IPS DF 6.9 (cell line): ENCODE measurements around the gene CHN1.

Experiments used
- DNase-seq: peaks from one replicate; pipeline ENCODE4 v3.0.0-alpha.2; 2013; ENCODE audit warnings: low read depth, low spot score
- H3K27ac ChIP-seq: one replicate; pipeline ENCODE4 v1.5.1; 2013; ENCODE audit warnings: low read length, control low read depth
- H3K27me3 ChIP-seq: 2 replicates; pipeline ENCODE4 v1.6.1; 2013; ENCODE audit warnings: mild to moderate bottlenecking, low read length; ENCODE audit not compliant: control insufficient read depth, insufficient read depth
- H3K36me3 ChIP-seq: 2 replicates; pipeline ENCODE4 v1.6.1; 2013; ENCODE audit warnings: low read length; ENCODE audit not compliant: control insufficient read depth, insufficient read depth
- H3K4me1 ChIP-seq: 2 replicates; pipeline ENCODE4 v1.6.1; 2013; ENCODE audit warnings: low read length; ENCODE audit not compliant: control insufficient read depth, insufficient read depth
- H3K4me3 ChIP-seq: 2 replicates; pipeline ENCODE4 v1.5.1; 2013; ENCODE audit warnings: mild to moderate bottlenecking, low read length
- H3K9me3 ChIP-seq: 2 replicates; pipeline ENCODE4 v1.6.1; 2013; ENCODE audit warnings: low read length, inconsistent platforms; ENCODE audit not compliant: control insufficient read depth, insufficient read depth
- WGBS: extraction: QIAGEN DNeasy Blood & Tissue Kit; methylation state at CpG from one replicate; pipeline ENCODE4 v1.1.7; 2013; ENCODE audit warnings: mixed read lengths, missing lambda C conversion rate; ENCODE audit not compliant: insufficient read length, insufficient coverage; 5-methylcytosine and 5-hydroxymethylcytosine counted together

CHN1 gene

GRCh38 chr2:175030380-175031271 is 25.4 kb upstream of the CHN1 start:
- Histone ChIP-seq H3K36me3 (no peaks in the 10 kb centered on the region), H3K4me3 (no peak overlapping the region), H3K9me3 (no peaks in the 10 kb centered on the region), H3K27ac (no peak overlapping the region), H3K27me3 (no peaks in the 10 kb centered on the region), H3K4me1 (0 out of 2 replicates have a peak, but pooled peaks cover 2% of the 10 kb centered on the region)
- no CpG with 5 or more reads among the region's 5 CpGs for WGBS
- peak; percentile 37 for DNase-seq

GRCh38 chr2:175027755-175028154 is 22.6 kb upstream of the CHN1 start:
- DNase-seq, result no peak
- H3K36me3 ChIP-seq, result no peaks in the 10 kb centered on the region
- WGBS, result no CpG with 5 or more reads among the region's 3 CpGs
- H3K27ac ChIP-seq, result no peak overlapping the region
- 0 out of 2 replicates have a peak, but pooled peaks cover 2% of the 10 kb centered on the region for H3K4me1 ChIP-seq
- no peaks in the 10 kb centered on the region for H3K27me3 ChIP-seq
- H3K9me3 ChIP-seq, result no peaks in the 10 kb centered on the region
- H3K4me3 ChIP-seq, result no peak overlapping the region

GRCh38 chr2:175026385-175026784 is 21.2 kb upstream of the CHN1 start:
- DNase-seq, result no peak
- Histone ChIP-seq H3K9me3 (no peaks in the 10 kb centered on the region), H3K4me1 (0 out of 2 replicates have a peak, but pooled peaks cover 2% of the 10 kb centered on the region), H3K27ac (no peak overlapping the region), H3K4me3 (no peak overlapping the region), H3K27me3 (no peaks in the 10 kb centered on the region), H3K36me3 (no peaks in the 10 kb centered on the region)
- no CpG with 5 or more reads among the region's 2 CpGs for WGBS

GRCh38 chr2:175025946-175026345 is 20.8 kb upstream of the CHN1 start:
- Histone ChIP-seq H3K27ac (no peak overlapping the region), H3K36me3 (no peaks in the 10 kb centered on the region), H3K4me1 (0 out of 2 replicates have a peak, but pooled peaks cover 2% of the 10 kb centered on the region), H3K9me3 (no peaks in the 10 kb centered on the region), H3K27me3 (no peaks in the 10 kb centered on the region), H3K4me3 (no peak overlapping the region)
- no peak for DNase-seq
- WGBS, result no CpG with 5 or more reads among the region's 1 CpG

GRCh38 chr2:175025233-175025632 is 20.1 kb upstream of the CHN1 start:
- no peak overlapping the region for H3K27ac ChIP-seq
- H3K36me3 ChIP-seq, result no peaks in the 10 kb centered on the region
- no CpG with 5 or more reads among the region's 3 CpGs for WGBS
- DNase-seq, result no peak
- no peaks in the 10 kb centered on the region for H3K27me3 ChIP-seq
- H3K9me3 ChIP-seq, result no peaks in the 10 kb centered on the region
- H3K4me1 ChIP-seq, result 0 out of 2 replicates have a peak, but pooled peaks cover 2% of the 10 kb centered on the region
- no peak overlapping the region for H3K4me3 ChIP-seq

- Histone ChIP-seq H3K4me1 (no peaks in the 10 kb centered on the region), H3K27ac (no peak overlapping the region), H3K36me3 (no peaks in the 10 kb centered on the region), H3K4me3 (no peak overlapping the region), H3K27me3 (no peaks in the 10 kb centered on the region), H3K9me3 (no peaks in the 10 kb centered on the region)
- DNase-seq, result no peak
- WGBS, result no CpG with 5 or more reads among the region's 3 CpGs
These were observed 17.7 kb upstream of the CHN1 start for GRCh38 chr2:175022923-175023322.

GRCh38 chr2:175019566-175020327 is 14.6 kb upstream of the CHN1 start:
- DNase-seq, result no peak
- Histone ChIP-seq H3K27me3 (no peaks in the 10 kb centered on the region), H3K9me3 (no peaks in the 10 kb centered on the region), H3K27ac (no peak overlapping the region), H3K36me3 (no peaks in the 10 kb centered on the region), H3K4me1 (peaks cover 1% of the 10 kb centered on the region; the same call in 1 of the 2 replicates), H3K4me3 (no peak overlapping the region)
- no CpG with 5 or more reads among the region's 2 CpGs for WGBS

- Histone ChIP-seq H3K4me3 (no peak overlapping the region), H3K27ac (no peak overlapping the region), H3K9me3 (no peaks in the 10 kb centered on the region), H3K27me3 (no peaks in the 10 kb centered on the region), H3K36me3 (no peaks in the 10 kb centered on the region), H3K4me1 (peaks cover 1% of the 10 kb centered on the region; the same call in 1 of the 2 replicates)
- DNase-seq, result no peak
- WGBS, result no CpG with 5 or more reads among the region's 5 CpGs
These were observed 12.6 kb upstream of the CHN1 start for GRCh38 chr2:175017618-175018414.

- no peak overlapping the region for H3K27ac ChIP-seq
- no peak for DNase-seq
- no peak overlapping the region for H3K4me3 ChIP-seq
- H3K27me3 ChIP-seq, result no peaks in the 10 kb centered on the region
- H3K9me3 ChIP-seq, result no peaks in the 10 kb centered on the region
- H3K4me1 ChIP-seq, result peaks cover 1% of the 10 kb centered on the region; the same call in 1 of the 2 replicates
- H3K36me3 ChIP-seq, result no peaks in the 10 kb centered on the region
- WGBS, result no CpG with 5 or more reads among the region's 3 CpGs
These were observed 10.2 kb upstream of the CHN1 start for GRCh38 chr2:175015340-175015739.

- no peaks in the 10 kb centered on the region for H3K27me3 ChIP-seq
- no peak for DNase-seq
- no peaks in the 10 kb centered on the region for H3K36me3 ChIP-seq
- WGBS, result no CpG with 5 or more reads among the region's 2 CpGs
- H3K4me3 ChIP-seq, result no peak overlapping the region
- H3K27ac ChIP-seq, result no peak overlapping the region
- H3K4me1 ChIP-seq, result no peaks in the 10 kb centered on the region
- H3K9me3 ChIP-seq, result no peaks in the 10 kb centered on the region
These were observed 7.3 kb upstream of the CHN1 start for GRCh38 chr2:175012516-175012915.
